Loucy (cell line): ENCODE data around the gene TRANK1.

Source experiments
- EZH2phosphoT487 ChIP-seq: fragments of 200-600 bp; IDR thresholded peaks from 2 replicates; pipeline ENCODE4 v1.6.1; 2018; ENCODE audit warnings: antibody characterized with exemption, mild to moderate bottlenecking, moderate library complexity, borderline replicate concordance
- TF ChIP-seq, protein P1 (sequence below): fragments of 200-600 bp; sonication (generic); conservative IDR thresholded peaks from 2 replicates; pipeline ENCODE4 v1.5.1; 2014; ENCODE audit warnings: mild to moderate bottlenecking, antibody characterized with exemption, low read length

DNA sequence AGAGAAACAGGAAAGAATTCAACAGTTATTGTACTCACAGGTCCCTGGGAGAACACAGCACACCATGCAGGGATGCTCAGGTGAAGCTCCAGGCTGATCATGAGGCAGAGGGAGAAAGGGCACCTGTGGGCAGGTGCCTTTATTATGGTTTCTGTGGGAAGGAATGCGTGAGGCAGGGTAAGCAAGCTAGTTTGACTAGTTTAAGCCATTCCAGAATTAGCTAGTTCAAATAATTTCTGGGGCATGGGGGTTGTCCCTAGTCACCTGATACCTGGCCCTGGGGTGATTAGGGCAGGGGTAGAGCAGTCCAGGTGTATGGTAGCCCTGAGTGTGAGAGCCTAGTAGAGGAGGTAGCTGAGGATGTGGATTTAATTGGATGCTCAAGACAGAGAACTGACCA is 132.6 kb downstream of the TRANK1 start:
- TF ChIP-seq, protein P1, sequence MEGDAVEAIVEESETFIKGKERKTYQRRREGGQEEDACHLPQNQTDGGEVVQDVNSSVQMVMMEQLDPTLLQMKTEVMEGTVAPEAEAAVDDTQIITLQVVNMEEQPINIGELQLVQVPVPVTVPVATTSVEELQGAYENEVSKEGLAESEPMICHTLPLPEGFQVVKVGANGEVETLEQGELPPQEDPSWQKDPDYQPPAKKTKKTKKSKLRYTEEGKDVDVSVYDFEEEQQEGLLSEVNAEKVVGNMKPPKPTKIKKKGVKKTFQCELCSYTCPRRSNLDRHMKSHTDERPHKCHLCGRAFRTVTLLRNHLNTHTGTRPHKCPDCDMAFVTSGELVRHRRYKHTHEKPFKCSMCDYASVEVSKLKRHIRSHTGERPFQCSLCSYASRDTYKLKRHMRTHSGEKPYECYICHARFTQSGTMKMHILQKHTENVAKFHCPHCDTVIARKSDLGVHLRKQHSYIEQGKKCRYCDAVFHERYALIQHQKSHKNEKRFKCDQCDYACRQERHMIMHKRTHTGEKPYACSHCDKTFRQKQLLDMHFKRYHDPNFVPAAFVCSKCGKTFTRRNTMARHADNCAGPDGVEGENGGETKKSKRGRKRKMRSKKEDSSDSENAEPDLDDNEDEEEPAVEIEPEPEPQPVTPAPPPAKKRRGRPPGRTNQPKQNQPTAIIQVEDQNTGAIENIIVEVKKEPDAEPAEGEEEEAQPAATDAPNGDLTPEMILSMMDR = no peak
- TF ChIP-seq EZH2phosphoT487 = no peak
